Measurements from ENCODE around the gene ACVRL1. TPM values are rescaled to one million over a fixed set of nuclear protein-coding genes. Genes with fewer than 3 reads are reported as not detected.
A peak's percentile ranks its signal among the peaks of the same experiment; 100 is the strongest.

Gene ACVRL1
- total RNA-seq, 3 donors from 2014 or later (not counting 1 experiment from before 2014, with no cell fraction given): 0.57 TPM; not detected in 2

GRCh38 chr12:51949342-51950030 is 42.2 kb downstream of the ACVRL1 start:
- Histone ChIP-seq H3K4me3 (ENCODE audit: low read length) (no peak overlapping the region), H3K9me3 (ENCODE audit: control insufficient read depth, insufficient read depth, low read length) (no peaks in the 10 kb centered on the region), H3K27ac (ENCODE audit: low read length) (no peak overlapping the region), H3K36me3 (ENCODE audit: control insufficient read depth, insufficient read depth, low read length) (no peaks in the 10 kb centered on the region), H3K27me3 (ENCODE audit: control insufficient read depth, insufficient read depth, low read length) (no peaks in the 10 kb centered on the region), H3K4me1 (ENCODE audit: control insufficient read depth, insufficient read depth, low read length) (peaks cover 12% of the 10 kb centered on the region)
- Mint-ChIP-seq H3K4me3 (peak overlapping the region; percentile 51), H3K4me1 (peaks cover 9 to 23% of the 10 kb centered on the region in 2 donors), H3K36me3 (peaks cover 10% of the 10 kb centered on the region), H3K9me3 (peaks cover 2 to 5% of the 10 kb centered on the region in 2 donors), H3K27ac (no peak overlapping the region), H3K27me3 (ENCODE audit: low read depth in 2 of 2) (peaks cover 20 to 24% of the 10 kb centered on the region in 2 donors)
- intact Hi-C loops (cut with micrococcal nuclease): no loop called here
- no peak for TF ChIP-seq CTCF (IDR thresholded peaks at IDR 0.05)
- DNase-seq (no peak), ATAC-seq (no peak)
- 65% methylated on average over 6 of the region's 6 CpGs for WGBS (ENCODE audit: insufficient coverage)

- ATAC-seq (peak in 1 of 3 donors; percentile 9), DNase-seq (no peak)
- H3K27ac ChIP-seq (ENCODE audit: low read length): peak overlapping the region; percentile 36
- no peaks in the 10 kb centered on the region for H3K9me3 ChIP-seq (ENCODE audit: control insufficient read depth, insufficient read depth, low read length)
- peaks cover 17 to 20% of the 10 kb centered on the region in 2 donors for H3K27me3 Mint-ChIP-seq (ENCODE audit: low read depth in 2 of 2)
- peak overlapping the region; percentile 79 to 89 for H3K27ac Mint-ChIP-seq
- no peak for TF ChIP-seq CTCF (IDR thresholded peaks at IDR 0.05)
- peaks cover 12% of the 10 kb centered on the region for H3K4me1 ChIP-seq (ENCODE audit: control insufficient read depth, insufficient read depth, low read length)
- intact Hi-C loops (cut with micrococcal nuclease): no loop called here
- no peaks in the 10 kb centered on the region for H3K27me3 ChIP-seq (ENCODE audit: control insufficient read depth, insufficient read depth, low read length)
- no peaks in the 10 kb centered on the region for H3K36me3 ChIP-seq (ENCODE audit: control insufficient read depth, insufficient read depth, low read length)
- no peaks in the 10 kb centered on the region for H3K9me3 Mint-ChIP-seq
- WGBS (ENCODE audit: insufficient coverage): under 1% methylated on average over 5 of the region's 5 CpGs
- peak overlapping the region; percentile 85 for H3K4me3 ChIP-seq (ENCODE audit: low read length)
- H3K4me3 Mint-ChIP-seq: peak overlapping the region; percentile 97
- no peaks in the 10 kb centered on the region for H3K36me3 Mint-ChIP-seq
- H3K4me1 Mint-ChIP-seq: peaks cover 12 to 30% of the 10 kb centered on the region in 2 donors
Observed at GRCh38 chr12:51950682-51951198, 43.4 kb downstream of the ACVRL1 start.

GRCh38 chr12:51951199-51951842 is 44.0 kb downstream of the ACVRL1 start, which contains the start of gene ACVR1B:
Gene ACVR1B (plus strand): TSS chr12:51951699. CDS start chr12:51951744, 45 bp downstream.
- Histone ChIP-seq H3K27me3 (ENCODE audit: control insufficient read depth, insufficient read depth, low read length) (no peaks in the 10 kb centered on the region), H3K27ac (ENCODE audit: low read length) (peak within 1 kb of the TSS; percentile 36), H3K4me1 (ENCODE audit: control insufficient read depth, insufficient read depth, low read length) (peaks cover 12% of the 10 kb centered on the region), H3K36me3 (ENCODE audit: control insufficient read depth, insufficient read depth, low read length) (no peaks in the 10 kb centered on the region), H3K9me3 (ENCODE audit: control insufficient read depth, insufficient read depth, low read length) (no peaks in the 10 kb centered on the region), H3K4me3 (ENCODE audit: low read length) (peak within 1 kb of the TSS; percentile 85)
- Mint-ChIP-seq H3K9me3 (no peaks in the 10 kb centered on the region), H3K27ac (peak within 1 kb of the TSS; percentile 79 to 89), H3K4me3 (peak within 1 kb of the TSS; percentile 97), H3K4me1 (peaks cover 16 to 35% of the 10 kb centered on the region in 2 donors), H3K36me3 (no peaks in the 10 kb centered on the region), H3K27me3 (ENCODE audit: low read depth in 2 of 2) (peaks cover 16 to 20% of the 10 kb centered on the region in 2 donors)
- no peak for TF ChIP-seq CTCF (IDR thresholded peaks at IDR 0.05)
- intact Hi-C loops (cut with micrococcal nuclease): no loop called here
- ATAC-seq: peak; percentile 93 to 98 (median 96)
- DNase-seq: peak; percentile 79 to 96
- under 1% methylated on average over 86 of the region's 86 CpGs for WGBS (ENCODE audit: insufficient coverage)
